CD4-positive, alpha-beta T cell (primary cell): ENCODE results near the gene ALDH9A1. TPM values are rescaled to one million over a fixed set of nuclear protein-coding genes. Genes with fewer than 3 reads are reported as not detected.
A peak's percentile ranks its signal among the peaks of the same experiment; 100 is the strongest.

Source experiments
- ATAC-seq: fragments of 200-7000 bp; cut with Tn5 transposase; one replicate; pipeline ENCODE4 v1.10.0; 2022; ENCODE audit warnings: mild to moderate bottlenecking; ENCODE audit not compliant: poor library complexity
- CTCF ChIA-PET: fragments of 350-600 bp; sonication (Branson Sonifier 250); formaldehyde crosslinking; loops from one replicate; lab custom pipeline; 2021; ENCODE audit warnings: antibody characterized with exemption, inconsistent platforms; lab: Charles Lee
- POLR2A ChIA-PET: fragments of 350-600 bp; sonication (Branson Sonifier 250); formaldehyde crosslinking; loops from one replicate; lab custom pipeline; 2021; ENCODE audit warnings: antibody characterized with exemption, inconsistent platforms; lab: Charles Lee
- DNase-seq, 14 experiments: peaks; one replicate each; pipeline ENCODE4 v3.0.0-alpha.2; 2013 to 2020; ENCODE audit warnings: mixed read lengths in 2 of 14
- H3K27ac ChIP-seq, 2 donors: one replicate each; pipeline versions ENCODE4 v1.5.1 to v1.7.0; 2013; ENCODE audit warnings: low read length in 2 of 2, low read depth in 1 of 2, mild to moderate bottlenecking in 1 of 2
- H3K27me3 ChIP-seq, 2 experiments: 1 replicate in 1 of 2; 2 replicates in 1 of 2; pipeline versions ENCODE4 v1.6.1 to v1.7.0; 2013; ENCODE audit warnings: low read length in 2 of 2, control low read depth in 1 of 2, mild to moderate bottlenecking in 1 of 2, moderate library complexity in 1 of 2; ENCODE audit not compliant: insufficient read depth in 2 of 2, control insufficient read depth in 1 of 2
- H3K36me3 ChIP-seq: one replicate; pipeline ENCODE4 v1.6.1; 2013; ENCODE audit warnings: low read length, control low read depth; ENCODE audit not compliant: insufficient read depth
- H3K4me1 ChIP-seq: one replicate; pipeline ENCODE4 v1.6.1; 2013; ENCODE audit warnings: low read length, control low read depth; ENCODE audit not compliant: insufficient read depth
- H3K4me3 ChIP-seq: one replicate; pipeline ENCODE4 v1.5.1; 2013; ENCODE audit warnings: mild to moderate bottlenecking, low read length, moderate library complexity
- H3K9me3 ChIP-seq, 2 experiments: 1 replicate in 1 of 2; 2 replicates in 1 of 2; pipeline versions ENCODE4 v1.6.1 to v1.7.0; 2013; ENCODE audit warnings: low read length in 2 of 2, mild to moderate bottlenecking in 2 of 2, control low read depth in 1 of 2, moderate library complexity in 1 of 2; ENCODE audit not compliant: control insufficient read depth in 1 of 2, insufficient read depth in 1 of 2
- H3K27ac Mint-ChIP-seq: one replicate; pipeline ENCODE4 v1.8.0; 2020; ENCODE audit warnings: mixed read lengths
- H3K27me3 Mint-ChIP-seq: one replicate; pipeline ENCODE4 v1.8.0; 2021; ENCODE audit warnings: mixed read lengths
- H3K36me3 Mint-ChIP-seq: one replicate; pipeline ENCODE4 v1.8.0; 2021; ENCODE audit warnings: low read depth, mixed read lengths
- H3K4me1 Mint-ChIP-seq: one replicate; pipeline ENCODE4 v1.8.0; 2021; ENCODE audit warnings: low read depth, mixed read lengths
- H3K4me3 Mint-ChIP-seq: one replicate; pipeline ENCODE4 v1.8.0; 2020; ENCODE audit warnings: mild to moderate bottlenecking, mixed read lengths
- H3K9me3 Mint-ChIP-seq: one replicate; pipeline ENCODE4 v1.8.0; 2020; ENCODE audit warnings: mixed read lengths
- intact Hi-C, 2 experiments: fragments of 100-400 bp; cut with DNase I in 1 of 2; cut with micrococcal nuclease in 1 of 2; formaldehyde crosslinking; loops; one replicate each; pipeline versions ENCODE4 v1.15.1 to v1.9.0; 2023 to 2025; cut with DNase I, micrococcal nuclease
- total RNA-seq, 174 experiments: library from RNA in 2 of 174; stranded (reverse) in 2 of 174; gene quantifications; one replicate each; pipeline ENCODE4 v1.2.3 and lab custom pipeline; 2021 to 2026
- TF ChIP-seq, protein P1 (sequence below): fragments of 200-600 bp; IDR thresholded peaks from one replicate; pipeline ENCODE4 v1.8.0; 2022; ENCODE audit warnings: antibody characterized with exemption, mild to moderate bottlenecking

The ALDH9A1 gene
- total RNA-seq, 2 experiments from 2014 or later, result 33.9 to 35.5 TPM

DNA sequence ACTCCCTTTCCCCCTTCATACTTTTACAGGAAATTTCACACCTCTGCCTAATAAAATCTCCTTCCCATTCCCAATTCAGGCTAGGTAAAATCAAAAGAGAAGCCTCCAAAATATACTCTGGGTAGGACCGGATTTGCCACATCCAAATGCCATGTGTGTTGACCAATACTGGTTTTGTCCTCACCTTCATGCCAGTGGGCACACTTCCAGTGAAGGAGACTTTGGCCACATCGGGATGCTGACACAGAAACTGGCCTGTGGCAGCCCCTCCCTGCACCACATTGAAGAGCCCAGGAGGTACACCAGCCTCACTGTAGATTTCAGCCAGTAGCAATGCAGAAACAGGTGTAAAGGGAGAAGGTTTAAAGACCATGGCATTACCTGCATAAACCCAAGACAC is 18.1 kb downstream of the ALDH9A1 start:
- no peaks in the 10 kb centered on the region for H3K4me1 ChIP-seq
- TF ChIP-seq, protein P1, sequence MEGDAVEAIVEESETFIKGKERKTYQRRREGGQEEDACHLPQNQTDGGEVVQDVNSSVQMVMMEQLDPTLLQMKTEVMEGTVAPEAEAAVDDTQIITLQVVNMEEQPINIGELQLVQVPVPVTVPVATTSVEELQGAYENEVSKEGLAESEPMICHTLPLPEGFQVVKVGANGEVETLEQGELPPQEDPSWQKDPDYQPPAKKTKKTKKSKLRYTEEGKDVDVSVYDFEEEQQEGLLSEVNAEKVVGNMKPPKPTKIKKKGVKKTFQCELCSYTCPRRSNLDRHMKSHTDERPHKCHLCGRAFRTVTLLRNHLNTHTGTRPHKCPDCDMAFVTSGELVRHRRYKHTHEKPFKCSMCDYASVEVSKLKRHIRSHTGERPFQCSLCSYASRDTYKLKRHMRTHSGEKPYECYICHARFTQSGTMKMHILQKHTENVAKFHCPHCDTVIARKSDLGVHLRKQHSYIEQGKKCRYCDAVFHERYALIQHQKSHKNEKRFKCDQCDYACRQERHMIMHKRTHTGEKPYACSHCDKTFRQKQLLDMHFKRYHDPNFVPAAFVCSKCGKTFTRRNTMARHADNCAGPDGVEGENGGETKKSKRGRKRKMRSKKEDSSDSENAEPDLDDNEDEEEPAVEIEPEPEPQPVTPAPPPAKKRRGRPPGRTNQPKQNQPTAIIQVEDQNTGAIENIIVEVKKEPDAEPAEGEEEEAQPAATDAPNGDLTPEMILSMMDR, result no peak
- ATAC-seq (no peak), DNase-seq (no peak)
- H3K27ac ChIP-seq, result no peak overlapping the region
- Mint-ChIP-seq H3K36me3 (peaks cover 95% of the 10 kb centered on the region), H3K27me3 (no peaks in the 10 kb centered on the region), H3K27ac (peak overlapping the region; percentile 78), H3K9me3 (no peaks in the 10 kb centered on the region), H3K4me3 (no peak overlapping the region), H3K4me1 (peaks cover 35% of the 10 kb centered on the region)
- H3K4me3 ChIP-seq, result no peak overlapping the region
- CTCF ChIA-PET, result no interaction called here
- POLR2A ChIA-PET, result no interaction called here
- intact Hi-C loops, result no loop called here
- no peaks in the 10 kb centered on the region for H3K27me3 ChIP-seq
- H3K36me3 ChIP-seq, result peaks cover 56% of the 10 kb centered on the region
- no peaks in the 10 kb centered on the region for H3K9me3 ChIP-seq

GRCh38 chr1:165679282-165680036 is 18.9 kb downstream of the ALDH9A1 start:
- H3K4me1 Mint-ChIP-seq, result peaks cover 29% of the 10 kb centered on the region
- H3K27ac Mint-ChIP-seq, result peak overlapping the region; percentile 78
- DNase-seq, result peak in 1 of 14 experiments; percentile 16
- peaks cover 89% of the 10 kb centered on the region for H3K36me3 Mint-ChIP-seq
- H3K4me3 Mint-ChIP-seq, result no peak overlapping the region
- no peak overlapping the region for H3K4me3 ChIP-seq
- ChIA-PET POLR2A (interaction anchor here (1.1 to 2.1 kb wide), 2 partner anchors 19 to 49 kb away, joined by 3 to 8 read pairs; partner anchors contain the start of genes ALDH9A1 and MGST3), CTCF (no interaction called here)
- no peaks in the 10 kb centered on the region for H3K9me3 Mint-ChIP-seq
- H3K36me3 ChIP-seq, result peaks cover 58% of the 10 kb centered on the region
- no peak for ATAC-seq
- peak overlapping the region in 1 of 2 donors; percentile 37 for H3K27ac ChIP-seq
- H3K27me3 ChIP-seq, result no peaks in the 10 kb centered on the region
- intact Hi-C loops, result no loop called here
- H3K9me3 ChIP-seq, result no peaks in the 10 kb centered on the region
- H3K27me3 Mint-ChIP-seq, result no peaks in the 10 kb centered on the region
- TF ChIP-seq, protein P1, result no peak
- no peaks in the 10 kb centered on the region for H3K4me1 ChIP-seq

DNA sequence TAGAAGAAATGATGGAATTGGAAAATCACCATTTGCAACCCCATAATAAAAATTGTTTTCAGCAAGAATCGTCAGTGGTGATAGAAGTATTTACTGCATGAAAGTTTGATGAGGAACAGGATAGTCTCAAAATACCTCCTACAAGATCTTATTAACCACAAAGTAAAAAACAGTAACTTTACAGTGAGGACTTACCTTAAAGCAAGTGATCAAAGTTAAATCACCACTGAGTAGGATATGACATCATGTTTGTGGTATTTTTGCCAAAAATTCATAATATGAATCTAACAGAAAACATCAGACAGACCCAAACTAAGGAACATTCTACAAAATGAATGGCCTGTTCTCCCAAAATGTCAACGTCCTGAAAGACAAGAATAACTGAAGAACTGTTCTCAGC is 19.9 kb downstream of the ALDH9A1 start:
- Histone ChIP-seq H3K4me3 (no peak overlapping the region), H3K9me3 (no peaks in the 10 kb centered on the region), H3K27ac (peak overlapping the region in 1 of 2 donors; percentile 37), H3K27me3 (no peaks in the 10 kb centered on the region), H3K4me1 (no peaks in the 10 kb centered on the region), H3K36me3 (peaks cover 60% of the 10 kb centered on the region)
- Mint-ChIP-seq H3K36me3 (peaks cover 84% of the 10 kb centered on the region), H3K27ac (peak overlapping the region; percentile 78), H3K4me1 (peaks cover 24% of the 10 kb centered on the region), H3K9me3 (no peaks in the 10 kb centered on the region), H3K4me3 (no peak overlapping the region), H3K27me3 (no peaks in the 10 kb centered on the region)
- DNase-seq, result peak in 3 of 14 experiments; percentile 22 to 44 (median 24)
- peak; percentile 93 for ATAC-seq
- ChIA-PET CTCF (no interaction called here), POLR2A (interaction anchor here (1.1 to 2.1 kb wide), 2 partner anchors 20 to 48 kb away, joined by 3 to 8 read pairs; partner anchors contain the start of genes ALDH9A1 and MGST3)
- intact Hi-C loops, result no loop called here
- TF ChIP-seq, protein P1, result no peak
